GM12878 (cell line): ENCODE results near the gene AMMECR1. TPM values are rescaled to one million over a fixed set of nuclear protein-coding genes. Genes with fewer than 3 reads are reported as not detected.

Experiments
- ATAC-seq: fragments of 200-7000 bp; cut with Tn5 transposase; 3 replicates; pipeline ENCODE4 v1.9.1; 2020; ENCODE audit warnings: mild to moderate bottlenecking, moderate library complexity
- BruUV-seq: library from RNA; stranded (reverse); fragments of 400-500 nt; replicated peaks from 2 replicates; lab custom pipeline; 2021; lab: Mats Ljungman, UMichigan
- CTCF ChIA-PET: fragments of 300-600 bp; sonication (Branson Sonifier 250); formaldehyde crosslinking; extraction: SDS; loops from one replicate; lab custom pipeline; 2021; ENCODE audit warnings: inconsistent platforms; lab: Yijun Ruan, JAX
- POLR2A ChIA-PET: fragments of 350-600 bp; formaldehyde crosslinking; extraction: SDS; loops from one replicate; lab custom pipeline; 2021; ENCODE audit warnings: inconsistent platforms; lab: Charles Lee
- RAD21 ChIA-PET: fragments of 300-600 bp; sonication (Branson Sonifier 250); formaldehyde crosslinking; loops from one replicate; lab custom pipeline; 2023; ENCODE audit warnings: antibody characterized with exemption; ENCODE audit not compliant: unreplicated experiment; lab: Charles Lee
- SMC1A ChIA-PET: fragments of 300-600 bp; sonication (Branson Sonifier 250); formaldehyde crosslinking; loops from one replicate; lab custom pipeline; 2023; ENCODE audit not compliant: unreplicated experiment, uncharacterized antibody; lab: Charles Lee
- DNase-seq: peaks from one replicate; pipeline ENCODE4 v3.0.0-alpha.2; 2011; ENCODE audit warnings: low read depth, low spot score
- FAIRE-seq: peaks from 3 replicates; lab custom pipeline; 2011; peaks lifted over from hg19 to GRCh38; lab: Jason Lieb, UNC
- H2AFZ ChIP-seq: 2 replicates; pipeline ENCODE4 v1.6.0; 2011; ENCODE audit warnings: low read depth, low read length, control low read depth; ENCODE audit not compliant: control insufficient read depth
- H3K27ac ChIP-seq: 2 replicates; pipeline ENCODE4 v1.5.1; 2011; ENCODE audit warnings: control low read depth; ENCODE audit not compliant: control insufficient read depth, insufficient read depth
- H3K27me3 ChIP-seq, 2 experiments: replicated peaks in 1 of 2; 2 replicates each; pipeline versions ENCODE4 v1.6.0 to v1.6.1; 2011; ENCODE audit warnings: low read length in 1 of 2; ENCODE audit not compliant: control insufficient read depth in 2 of 2, insufficient read depth in 2 of 2
- H3K36me3 ChIP-seq, 2 experiments: 2 replicates each; pipeline ENCODE4 v1.5.1; 2011; ENCODE audit warnings: low read length in 1 of 2; ENCODE audit not compliant: control insufficient read depth in 2 of 2, insufficient read depth in 2 of 2
- H3K4me1 ChIP-seq: 2 replicates; pipeline ENCODE4 v1.6.1; 2011; ENCODE audit warnings: mild to moderate bottlenecking, low read length, moderate library complexity, mixed read lengths; ENCODE audit not compliant: control insufficient read depth, insufficient read depth
- H3K4me2 ChIP-seq: 2 replicates; pipeline ENCODE4 v1.6.0; 2011; ENCODE audit warnings: control low read depth; ENCODE audit not compliant: control insufficient read depth, insufficient read depth
- H3K4me3 ChIP-seq: fragments of 200-600 bp; sonication (generic); 2 replicates; pipeline ENCODE4 v1.5.1; 2016
- H3K79me2 ChIP-seq: 2 replicates; pipeline ENCODE4 v1.6.0; 2011; ENCODE audit warnings: low read length; ENCODE audit not compliant: control insufficient read depth, insufficient read depth
- H3K9ac ChIP-seq: 2 replicates; pipeline ENCODE4 v1.8.0; 2011; ENCODE audit warnings: low read length, control low read depth, mixed read lengths; ENCODE audit not compliant: control insufficient read depth, insufficient read depth
- H3K9me3 ChIP-seq: replicated peaks from 3 replicates; pipeline ENCODE4 v1.5.1; 2011; ENCODE audit warnings: mild to moderate bottlenecking, low read length; ENCODE audit not compliant: control insufficient read depth, insufficient read depth
- H4K20me1 ChIP-seq: 2 replicates; pipeline ENCODE4 v1.6.0; 2011; ENCODE audit not compliant: control insufficient read depth, insufficient read depth
- BCL3 ChIP-seq: IDR thresholded peaks from 2 replicates; pipeline ENCODE4 v1.6.1; 2011; ENCODE audit warnings: borderline replicate concordance, low read depth, mild to moderate bottlenecking, moderate library complexity, low read length; ENCODE audit not compliant: insufficient read depth, poor library complexity, severe bottlenecking
- NR2F1 ChIP-seq: fragments of 450-650 bp; conservative IDR thresholded peaks from 2 replicates; pipeline ENCODE4 v1.6.1; 2017; ENCODE audit warnings: mild to moderate bottlenecking
- POLR2AphosphoS2 ChIP-seq: IDR thresholded peaks from 2 replicates; pipeline ENCODE4 v1.6.1; 2011; ENCODE audit warnings: low read depth, mild to moderate bottlenecking, low read length, improper control_type of control experiment, moderate library complexity
- RAD21 ChIP-seq: IDR thresholded peaks from 2 replicates; pipeline ENCODE4 v1.6.1; 2011; ENCODE audit warnings: mild to moderate bottlenecking, low read depth, low read length, moderate library complexity; ENCODE audit not compliant: insufficient read depth
- SMC3 ChIP-seq: IDR thresholded peaks from 2 replicates; pipeline ENCODE4 v1.6.1; 2011; ENCODE audit warnings: low read length, improper control_type of control experiment, borderline replicate concordance
- WGBS: methylation state at CpG from one replicate; pipeline ENCODE4 v1.1.6; 2016; ENCODE audit warnings: low lambda C conversion rate; ENCODE audit not compliant: insufficient replicate concordance, insufficient coverage; ENCODE audit errors: missing lambda C conversion rate; 5-methylcytosine and 5-hydroxymethylcytosine counted together
- in situ Hi-C: fragments of 300-500 bp; cut with MboI; formaldehyde crosslinking; loops from 9 replicates; pipeline ENCODE4 v1.14.3; 2018; ENCODE audit warnings: mixed read lengths
- intact Hi-C: fragments of 100-400 bp; cut with micrococcal nuclease; formaldehyde crosslinking; loops from one replicate; pipeline ENCODE4 v1.14.2; 2022; ENCODE audit not compliant: unreplicated experiment
- polyA plus RNA-seq, 11 experiments: library from polyadenylated mRNA; depleted of rRNA in 4 of 11; unstranded in 6 of 11; stranded (reverse) in 5 of 11; fragments of >200 nt; fragmentation: Nextera tagmentation in 4 of 11; fragmentation: Illumina TruSeq in 1 of 11; extraction: Ambion mirVana in 4 of 11; extraction: Trizol in 1 of 11; gene quantifications; 1 replicate in 1 of 11; 2 replicates in 10 of 11; pipeline versions ENCODE4 v1.2.1 to v1.2.3, GENCODE V29; 2011 to 2016; ENCODE audit warnings: inconsistent platforms in 2 of 11, missing spikeins in 2 of 11, low read depth in 1 of 11
- total RNA-seq, 4 experiments: library from RNA; depleted of rRNA in 3 of 4; stranded (reverse); fragments of >200 nt in 3 of 4; fragmentation: Illumina TruSeq in 1 of 4; extraction: Trizol in 1 of 4; gene quantifications; 2 replicates each; pipeline versions ENCODE4 v1.2.1 to v1.2.3, GENCODE V29; 2013 to 2021
- TF ChIP-seq, protein P1 (sequence below), 3 experiments: IDR thresholded peaks in 2 of 3; conservative IDR thresholded peaks in 1 of 3; 2 replicates each; pipeline ENCODE4 v1.5.1; 2011; ENCODE audit warnings: low read depth in 3 of 3, low read length in 3 of 3, mild to moderate bottlenecking in 3 of 3, control low read depth in 2 of 3, moderate library complexity in 2 of 3, inconsistent platforms in 1 of 3, mixed read lengths in 1 of 3; ENCODE audit not compliant: control insufficient read depth in 2 of 3, insufficient read depth in 1 of 3; ENCODE audit errors: extremely low read depth in 1 of 3

Gene AMMECR1
- total and polyA plus RNA-seq, 10 of the 15 experiments (the other 5 are each of a cell fraction or from before 2014, with no cell fraction given) = 4.9 to 25.6 (median 10.7) TPM

- DNase-seq = no peak
- ChIA-PET RAD21 (interaction anchor here (0.7 to 3.3 kb wide), 30 partner anchors 10 to 1446 kb away, joined by 3 to 27 read pairs (median 4); partner anchors contain the start of genes GUCY2F and TMEM164), SMC1A (interaction anchor here (0.6 to 5.6 kb wide), 25 partner anchors 13 to 701 kb away, joined by 3 to 64 read pairs (median 4); partner anchors contain the start of gene GUCY2F), CTCF (interaction anchor here (0.6 to 4.5 kb wide), 70 partner anchors 11 to 1538 kb away, joined by 3 to 121 read pairs (median 5); partner anchors contain the start of gene TMEM164), POLR2A (no interaction called here)
- in situ Hi-C loops (no loop called here), intact Hi-C loops (loop anchor here (1.0 to 10.0 kb wide), 2 partner anchors 142 to 235 kb away; partner anchors contain the start of gene TMEM164)
- Histone ChIP-seq H3K4me1 (no peaks in the 10 kb centered on the region), H2AFZ (no peak overlapping the region; the same call in 1 of the 2 replicates), H3K4me2 (no peak overlapping the region), H3K27me3 (no peaks in the 10 kb centered on the region), H3K79me2 (no peaks in the 10 kb centered on the region), H4K20me1 (peaks cover 4% of the 10 kb centered on the region; the same call in 1 of the 2 replicates), H3K9me3 (no peaks in the 10 kb centered on the region), H3K4me3 (no peak overlapping the region), H3K36me3 (peaks cover 0 to 4% of the 10 kb centered on the region in 2 experiments; a peak in 1 of 4 replicates), H3K27ac (no peak overlapping the region), H3K9ac (no peak overlapping the region)
- ATAC-seq = peak; percentile 94
- 0% methylated on average over 2 of the region's 2 CpGs for WGBS
- FAIRE-seq = no peak
- BruUV-seq = no TSS peak
- TF ChIP-seq, protein P1, sequence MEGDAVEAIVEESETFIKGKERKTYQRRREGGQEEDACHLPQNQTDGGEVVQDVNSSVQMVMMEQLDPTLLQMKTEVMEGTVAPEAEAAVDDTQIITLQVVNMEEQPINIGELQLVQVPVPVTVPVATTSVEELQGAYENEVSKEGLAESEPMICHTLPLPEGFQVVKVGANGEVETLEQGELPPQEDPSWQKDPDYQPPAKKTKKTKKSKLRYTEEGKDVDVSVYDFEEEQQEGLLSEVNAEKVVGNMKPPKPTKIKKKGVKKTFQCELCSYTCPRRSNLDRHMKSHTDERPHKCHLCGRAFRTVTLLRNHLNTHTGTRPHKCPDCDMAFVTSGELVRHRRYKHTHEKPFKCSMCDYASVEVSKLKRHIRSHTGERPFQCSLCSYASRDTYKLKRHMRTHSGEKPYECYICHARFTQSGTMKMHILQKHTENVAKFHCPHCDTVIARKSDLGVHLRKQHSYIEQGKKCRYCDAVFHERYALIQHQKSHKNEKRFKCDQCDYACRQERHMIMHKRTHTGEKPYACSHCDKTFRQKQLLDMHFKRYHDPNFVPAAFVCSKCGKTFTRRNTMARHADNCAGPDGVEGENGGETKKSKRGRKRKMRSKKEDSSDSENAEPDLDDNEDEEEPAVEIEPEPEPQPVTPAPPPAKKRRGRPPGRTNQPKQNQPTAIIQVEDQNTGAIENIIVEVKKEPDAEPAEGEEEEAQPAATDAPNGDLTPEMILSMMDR (IDR thresholded peaks at IDR 0.05 in 2 of 3, conservative IDR thresholded peaks at IDR 0.05 in 1 of 3; ENCODE audit: control insufficient read depth in 2 of 3, extremely low read depth in 1 of 3, insufficient read depth in 1 of 3, low read depth in 3 of 3, low read length in 3 of 3) = peak; percentile 63 to 71 (median 69)
- TF ChIP-seq BCL3 (no peak), NR2F1 (0 out of 2 replicates have a peak, but pooled peaks have one; percentile 28), SMC3 (peak; percentile 47; the same call in 1 of the 2 replicates), RAD21 (peak; percentile 84), POLR2AphosphoS2 (no peak)
These were observed 171.4 kb downstream of the AMMECR1 start for GRCh38 chrX:110146521-110146920.
